K562 (cell line): ENCODE results near the gene F12. TPM values are rescaled to one million over a fixed set of nuclear protein-coding genes. Genes with fewer than 3 reads are reported as not detected.
A peak's percentile ranks its signal among the peaks of the same experiment; 100 is the strongest.

Source experiments
- BDP1 ChIP-seq: IDR thresholded peaks from 3 replicates; pipeline ENCODE4 v1.6.1; 2011; ENCODE audit not compliant: insufficient read length, insufficient read depth
- BRCA1 ChIP-seq, 2 experiments: fragments of 450-650 bp in 1 of 2; sonication (generic) in 1 of 2; formaldehyde crosslinking in 1 of 2; IDR thresholded peaks; 2 replicates each; pipeline versions ENCODE4 v1.5.0 to v1.6.1; 2017 to 2020; ENCODE audit warnings: mild to moderate bottlenecking in 1 of 2, missing genetic modification reagents in 1 of 2
- EP400 ChIP-seq: fragments of 450-650 bp; IDR thresholded peaks from 2 replicates; pipeline ENCODE4 v1.6.1; 2017; ENCODE audit warnings: antibody characterized with exemption, mild to moderate bottlenecking, moderate library complexity
- ERF ChIP-seq: fragments of 450-650 bp; formaldehyde crosslinking; IDR thresholded peaks from 2 replicates; pipeline ENCODE4 v1.4.0; 2020; ENCODE audit warnings: mild to moderate bottlenecking, mixed read lengths
- FOXJ2 ChIP-seq: fragments of 200-800 bp; sonication (Bioruptor generic); IDR thresholded peaks from 2 replicates; pipeline ENCODE4 v1.6.1; 2016; ENCODE audit warnings: missing genetic modification characterization, missing compliant biosample characterization
- GTF2F1 ChIP-seq: IDR thresholded peaks from 2 replicates; pipeline ENCODE4 v1.6.1; 2011; ENCODE audit warnings: low read depth, low read length, improper control_type of control experiment
- HDAC8 ChIP-seq: fragments of 450-650 bp; IDR thresholded peaks from 2 replicates; pipeline ENCODE4 v1.6.1; 2016; ENCODE audit warnings: mild to moderate bottlenecking, missing genetic modification characterization, moderate library complexity, missing compliant biosample characterization
- ILF3 ChIP-seq: fragments of 450-650 bp; IDR thresholded peaks from 2 replicates; pipeline ENCODE4 v1.6.1; 2018; ENCODE audit warnings: antibody characterized with exemption, mild to moderate bottlenecking, moderate library complexity, borderline replicate concordance
- KLF13 ChIP-seq: fragments of 450-650 bp; IDR thresholded peaks from 2 replicates; pipeline ENCODE4 v1.6.1; 2016; ENCODE audit warnings: missing genetic modification characterization, low read depth, mild to moderate bottlenecking, missing compliant biosample characterization, moderate library complexity, borderline replicate concordance
- MAFF ChIP-seq: IDR thresholded peaks from 2 replicates; pipeline ENCODE4 v1.6.1; 2012; ENCODE audit warnings: low read length, improper control_type of control experiment
- MCM7 ChIP-seq, 2 experiments: fragments of 450-650 bp; IDR thresholded peaks; 2 replicates each; pipeline ENCODE4 v1.6.1; 2016 to 2018
- MTF1 ChIP-seq: fragments of 250-450 bp; sonication (Bioruptor Pico); IDR thresholded peaks from 2 replicates; pipeline ENCODE4 v1.9.0; 2021; ENCODE audit warnings: moderate library complexity, mild to moderate bottlenecking, inconsistent platforms, borderline replicate concordance
- MYBL2 ChIP-seq, 2 experiments: fragments of 450-650 bp in 1 of 2; sonication (generic) in 1 of 2; formaldehyde crosslinking in 1 of 2; IDR thresholded peaks; 2 replicates each; pipeline versions ENCODE4 v1.6.1 to v1.8.1; 2017 to 2022; ENCODE audit warnings: borderline replicate concordance in 1 of 2, inconsistent platforms in 1 of 2, low read depth in 1 of 2, mild to moderate bottlenecking in 1 of 2, missing genetic modification reagents in 1 of 2, moderate library complexity in 1 of 2
- NFATC3 ChIP-seq: fragments of 450-650 bp; IDR thresholded peaks from 2 replicates; pipeline ENCODE4 v1.6.1; 2017; ENCODE audit warnings: mild to moderate bottlenecking
- NR2C1 ChIP-seq, 2 experiments: fragments of 450-650 bp; IDR thresholded peaks; 2 replicates each; pipeline ENCODE4 v1.6.1; 2017; ENCODE audit warnings: mild to moderate bottlenecking in 2 of 2, antibody characterized with exemption in 1 of 2, inconsistent platforms in 1 of 2, missing compliant biosample characterization in 1 of 2, missing genetic modification characterization in 1 of 2
- SNIP1 ChIP-seq: fragments of 450-650 bp; IDR thresholded peaks from 2 replicates; pipeline ENCODE4 v1.7.1; 2017; ENCODE audit warnings: low read depth, mild to moderate bottlenecking
- VEZF1 ChIP-seq: fragments of 200-800 bp; sonication (Bioruptor generic); IDR thresholded peaks from 2 replicates; pipeline ENCODE4 v1.6.1; 2017; ENCODE audit warnings: missing genetic modification characterization, missing compliant biosample characterization
- ZNF224 ChIP-seq: sonication (generic); formaldehyde crosslinking; IDR thresholded peaks from 2 replicates; pipeline ENCODE4 v1.8.0; 2022; ENCODE audit warnings: mild to moderate bottlenecking, missing genetic modification reagents
- ZNF639 ChIP-seq, 2 experiments: fragments of 200-800 bp in 1 of 2; sonication (Bioruptor generic) in 1 of 2; sonication (generic) in 1 of 2; formaldehyde crosslinking in 1 of 2; IDR thresholded peaks in 1 of 2; conservative IDR thresholded peaks in 1 of 2; 2 replicates each; pipeline versions ENCODE4 v1.5.0 to v1.6.1; 2016 to 2020; ENCODE audit warnings: missing compliant biosample characterization in 1 of 2, missing genetic modification characterization in 1 of 2, missing genetic modification reagents in 1 of 2
- polyA plus RNA-seq, 8 experiments: library from polyadenylated mRNA; depleted of rRNA in 4 of 8; stranded (reverse) in 5 of 8; unstranded in 3 of 8; fragments of >200 nt; fragmentation: Nextera tagmentation in 2 of 8; fragmentation: Illumina TruSeq in 1 of 8; extraction: Ambion mirVana in 2 of 8; extraction: Trizol in 1 of 8; gene quantifications; 2 replicates each; pipeline versions ENCODE4 v1.2.1 to v1.2.3, GENCODE V29; 2011 to 2014; ENCODE audit warnings: inconsistent platforms in 1 of 8, missing spikeins in 1 of 8
- total RNA-seq, 7 experiments: library from RNA; depleted of rRNA in 6 of 7; stranded (reverse); fragments of >200 nt in 6 of 7; fragmentation: Illumina TruSeq in 2 of 7; extraction: Trizol in 2 of 7; gene quantifications; 2 replicates each; pipeline versions ENCODE4 v1.2.1 to v1.2.3, GENCODE V29; 2011 to 2021; ENCODE audit warnings: low replicate concordance in 1 of 7
- TF ChIP-seq, protein P1 (sequence below): sonication (generic); formaldehyde crosslinking; IDR thresholded peaks from 2 replicates; pipeline ENCODE4 v1.8.1; 2023; ENCODE audit warnings: mild to moderate bottlenecking, missing genetic modification reagents
- TF ChIP-seq, protein P2 (sequence below): sonication (generic); formaldehyde crosslinking; IDR thresholded peaks from 2 replicates; pipeline ENCODE4 v1.8.0; 2023; ENCODE audit warnings: mild to moderate bottlenecking, missing genetic modification reagents

The F12 gene
- total and polyA plus RNA-seq, 9 of the 15 experiments (the other 6 are each of a cell fraction or from before 2014, with no cell fraction given), result 0.59 to 18.3 (median 3.6) TPM

- TF ChIP-seq, protein P1, sequence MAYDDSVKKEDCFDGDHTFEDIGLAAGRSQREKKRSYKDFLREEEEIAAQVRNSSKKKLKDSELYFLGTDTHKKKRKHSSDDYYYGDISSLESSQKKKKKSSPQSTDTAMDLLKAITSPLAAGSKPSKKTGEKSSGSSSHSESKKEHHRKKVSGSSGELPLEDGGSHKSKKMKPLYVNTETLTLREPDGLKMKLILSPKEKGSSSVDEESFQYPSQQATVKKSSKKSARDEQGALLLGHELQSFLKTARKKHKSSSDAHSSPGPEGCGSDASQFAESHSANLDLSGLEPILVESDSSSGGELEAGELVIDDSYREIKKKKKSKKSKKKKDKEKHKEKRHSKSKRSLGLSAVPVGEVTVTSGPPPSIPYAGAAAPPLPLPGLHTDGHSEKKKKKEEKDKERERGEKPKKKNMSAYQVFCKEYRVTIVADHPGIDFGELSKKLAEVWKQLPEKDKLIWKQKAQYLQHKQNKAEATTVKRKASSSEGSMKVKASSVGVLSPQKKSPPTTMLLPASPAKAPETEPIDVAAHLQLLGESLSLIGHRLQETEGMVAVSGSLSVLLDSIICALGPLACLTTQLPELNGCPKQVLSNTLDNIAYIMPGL (CRISPR knock-in tag), result no peak
- TF ChIP-seq EP400, result peak; percentile 66; the same call in 1 of the 2 replicates
- no peak for TF ChIP-seq BRCA1 (IDR thresholded peaks at IDR 0.05)
- no peak for TF ChIP-seq BRCA1 (CRISPR knock-in tag; IDR thresholded peaks at IDR 0.05)
- no peak for TF ChIP-seq MCM7 (IDR thresholded peaks at IDR 0.05)
- TF ChIP-seq, protein P2, sequence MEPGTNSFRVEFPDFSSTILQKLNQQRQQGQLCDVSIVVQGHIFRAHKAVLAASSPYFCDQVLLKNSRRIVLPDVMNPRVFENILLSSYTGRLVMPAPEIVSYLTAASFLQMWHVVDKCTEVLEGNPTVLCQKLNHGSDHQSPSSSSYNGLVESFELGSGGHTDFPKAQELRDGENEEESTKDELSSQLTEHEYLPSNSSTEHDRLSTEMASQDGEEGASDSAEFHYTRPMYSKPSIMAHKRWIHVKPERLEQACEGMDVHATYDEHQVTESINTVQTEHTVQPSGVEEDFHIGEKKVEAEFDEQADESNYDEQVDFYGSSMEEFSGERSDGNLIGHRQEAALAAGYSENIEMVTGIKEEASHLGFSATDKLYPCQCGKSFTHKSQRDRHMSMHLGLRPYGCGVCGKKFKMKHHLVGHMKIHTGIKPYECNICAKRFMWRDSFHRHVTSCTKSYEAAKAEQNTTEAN (CRISPR knock-in tag), result no peak
- TF ChIP-seq ZNF224, result no peak
- TF ChIP-seq BDP1, result no peak
- peak in 1 of 2 experiments; percentile 60; a peak in 1 of 4 replicates for TF ChIP-seq ZNF639 (CRISPR knock-in tag; conservative IDR thresholded peaks at IDR 0.05 in 1 of 2, IDR thresholded peaks at IDR 0.05 in 1 of 2)
- no peak for TF ChIP-seq KLF13 (tag)
- TF ChIP-seq GTF2F1, result no peak
- peak; percentile 84 for TF ChIP-seq VEZF1 (CRISPR knock-in tag)
- TF ChIP-seq MTF1 (CRISPR knock-in tag), result no peak
- TF ChIP-seq SNIP1, result no peak
- TF ChIP-seq MYBL2 (IDR thresholded peaks at IDR 0.05; ENCODE audit: low read depth), result no peak
- TF ChIP-seq MYBL2 (CRISPR knock-in tag; IDR thresholded peaks at IDR 0.05; ENCODE audit: borderline replicate concordance), result no peak
- no peak for TF ChIP-seq ILF3
- TF ChIP-seq FOXJ2 (tag), result no peak
- no peak for TF ChIP-seq HDAC8 (tag)
- no peak for TF ChIP-seq MAFF
- no peak for TF ChIP-seq NR2C1 (IDR thresholded peaks at IDR 0.05)
- no peak for TF ChIP-seq NR2C1 (tag; IDR thresholded peaks at IDR 0.05)
- TF ChIP-seq ERF (CRISPR knock-in tag), result no peak
- no peak for TF ChIP-seq NFATC3
These were observed 38.8 kb downstream of the F12 start (continued) for GRCh38 chr5:177370488-177371119.
